ENCODE measurements around the gene FXYD7. TPM values are rescaled to one million over a fixed set of nuclear protein-coding genes. Genes with fewer than 3 reads are reported as not detected.

FXYD7 gene
- total and polyA plus RNA-seq, 2 of the 13 experiments (the other 11 are each of a cell fraction or from before 2014, with no cell fraction given), result 0.55 TPM; not detected in 1

DNA sequence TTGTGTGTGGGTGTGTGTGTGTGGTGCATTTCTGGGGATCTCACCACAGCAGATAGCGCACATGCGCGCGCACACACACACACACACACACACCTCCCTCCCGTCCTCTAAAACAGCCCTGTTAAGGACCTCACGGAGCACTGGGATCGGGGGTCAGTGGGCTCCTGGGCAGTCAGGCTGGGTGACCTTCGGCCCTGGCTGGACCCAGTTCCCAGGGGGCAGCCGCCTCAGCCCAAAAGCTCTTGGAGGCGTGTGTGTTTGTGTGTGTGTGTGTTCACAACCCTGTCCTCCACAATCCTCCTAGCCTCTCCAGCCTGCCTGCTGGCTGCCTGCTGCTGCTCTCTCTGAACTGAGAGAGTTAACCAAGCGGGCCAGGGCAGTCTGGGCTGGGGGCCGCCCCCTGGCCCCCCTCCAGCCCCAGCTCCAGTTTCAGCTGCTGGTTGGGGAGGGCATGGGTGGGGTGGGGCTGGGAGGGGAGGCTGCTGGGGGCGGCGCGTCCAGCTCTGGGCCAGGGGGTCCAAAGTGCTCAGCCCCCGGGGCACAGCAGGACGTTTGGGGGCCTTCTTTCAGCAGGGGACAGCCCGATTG lies 4.7 kb upstream of the FXYD7 start, which contains the start of gene FXYD1:
TSS of gene FXYD1 (plus strand) at position 520 of the 588 bp plus-strand sequence. CDS start 1,256 bp downstream, outside the sequence.
- FAIRE-seq (no peak), DNase-seq (ENCODE audit: low spot score) (no peak), ATAC-seq (peak; percentile 3; the same call in 2 of the 3 replicates)
- Histone ChIP-seq H3K9me3 (ENCODE audit: low read length) (no peaks in the 10 kb centered on the region), H3K36me3 (replicated peaks in 1 of 2; ENCODE audit: control insufficient read depth in 1 of 2, insufficient read depth in 2 of 2, low read length in 2 of 2) (no peaks in the 10 kb centered on the region), H3K27me3 (ENCODE audit: control insufficient read depth in 1 of 2, insufficient read depth in 2 of 2, low read length in 2 of 2) (no peaks in the 10 kb centered on the region; a peak in 1 of 5 replicates), H3K27ac (ENCODE audit: extremely low read length, insufficient read depth, low read length) (peak within 1 kb of the TSS; percentile 59), H3K4me1 (ENCODE audit: insufficient read depth, low read length) (peaks cover 66% of the 10 kb centered on the region), H3K9ac (ENCODE audit: insufficient read depth, low read depth, low read length) (peak within 1 kb of the TSS; percentile 72), H3K79me2 (ENCODE audit: insufficient read depth, low read length) (no peaks in the 10 kb centered on the region), H3K4me2 (ENCODE audit: low read depth, low read length) (peak within 1 kb of the TSS; percentile 100), H3K4me3 (replicated peaks in 1 of 3; ENCODE audit: insufficient read depth in 1 of 3, low read depth in 2 of 3, low read length in 3 of 3) (peak within 1 kb of the TSS; percentile 64 to 81 (median 68)), H2AFZ (ENCODE audit: low read length) (no peak within 1 kb of the TSS), H4K20me1 (ENCODE audit: insufficient read depth, low read length) (no peaks in the 10 kb centered on the region)
- WGBS (ENCODE audit: low lambda C conversion rate), result no CpG with 5 or more reads among the region's 18 CpGs
- ChIA-PET POLR2A (no interaction called here), CTCF (ENCODE audit: low intra/inter-chr PET ratio, low total read pairs) (no interaction called here)
- intact Hi-C loops (cut with micrococcal nuclease; ENCODE audit: unreplicated experiment), result no loop called here
- in situ Hi-C loops (cut with HindIII; ENCODE audit: extremely low pct_ligation_motif_present, low pct_unique_long_range_greater_than_20kb), result loop anchor here (5.0 kb wide), 1 partner anchor 71 kb away; no protein-coding TSS in a partner anchor
- no TSS peak for BruUV-seq (replicated peaks)
- no peak for TF ChIP-seq CREB1 (IDR thresholded peaks at IDR 0.05)
- TF ChIP-seq CREB1 (CRISPR knock-in tag; IDR thresholded peaks at IDR 0.05), result no peak
- no peak for TF ChIP-seq ZFP36L1 (CRISPR knock-in tag; IDR thresholded peaks at IDR 0.05)
- 0 out of 2 replicates have a peak, but pooled peaks have one; percentile 8 for TF ChIP-seq MXD4 (CRISPR knock-in tag; IDR thresholded peaks at IDR 0.05)
- TF ChIP-seq MED8 (CRISPR knock-in tag; IDR thresholded peaks at IDR 0.05; ENCODE audit: insufficient replicate concordance), result no peak
- 0 out of 2 replicates have a peak, but pooled peaks have one; percentile 4 for TF ChIP-seq GABPB1 (CRISPR knock-in tag; IDR thresholded peaks at IDR 0.05)
- TF ChIP-seq, protein P1, sequence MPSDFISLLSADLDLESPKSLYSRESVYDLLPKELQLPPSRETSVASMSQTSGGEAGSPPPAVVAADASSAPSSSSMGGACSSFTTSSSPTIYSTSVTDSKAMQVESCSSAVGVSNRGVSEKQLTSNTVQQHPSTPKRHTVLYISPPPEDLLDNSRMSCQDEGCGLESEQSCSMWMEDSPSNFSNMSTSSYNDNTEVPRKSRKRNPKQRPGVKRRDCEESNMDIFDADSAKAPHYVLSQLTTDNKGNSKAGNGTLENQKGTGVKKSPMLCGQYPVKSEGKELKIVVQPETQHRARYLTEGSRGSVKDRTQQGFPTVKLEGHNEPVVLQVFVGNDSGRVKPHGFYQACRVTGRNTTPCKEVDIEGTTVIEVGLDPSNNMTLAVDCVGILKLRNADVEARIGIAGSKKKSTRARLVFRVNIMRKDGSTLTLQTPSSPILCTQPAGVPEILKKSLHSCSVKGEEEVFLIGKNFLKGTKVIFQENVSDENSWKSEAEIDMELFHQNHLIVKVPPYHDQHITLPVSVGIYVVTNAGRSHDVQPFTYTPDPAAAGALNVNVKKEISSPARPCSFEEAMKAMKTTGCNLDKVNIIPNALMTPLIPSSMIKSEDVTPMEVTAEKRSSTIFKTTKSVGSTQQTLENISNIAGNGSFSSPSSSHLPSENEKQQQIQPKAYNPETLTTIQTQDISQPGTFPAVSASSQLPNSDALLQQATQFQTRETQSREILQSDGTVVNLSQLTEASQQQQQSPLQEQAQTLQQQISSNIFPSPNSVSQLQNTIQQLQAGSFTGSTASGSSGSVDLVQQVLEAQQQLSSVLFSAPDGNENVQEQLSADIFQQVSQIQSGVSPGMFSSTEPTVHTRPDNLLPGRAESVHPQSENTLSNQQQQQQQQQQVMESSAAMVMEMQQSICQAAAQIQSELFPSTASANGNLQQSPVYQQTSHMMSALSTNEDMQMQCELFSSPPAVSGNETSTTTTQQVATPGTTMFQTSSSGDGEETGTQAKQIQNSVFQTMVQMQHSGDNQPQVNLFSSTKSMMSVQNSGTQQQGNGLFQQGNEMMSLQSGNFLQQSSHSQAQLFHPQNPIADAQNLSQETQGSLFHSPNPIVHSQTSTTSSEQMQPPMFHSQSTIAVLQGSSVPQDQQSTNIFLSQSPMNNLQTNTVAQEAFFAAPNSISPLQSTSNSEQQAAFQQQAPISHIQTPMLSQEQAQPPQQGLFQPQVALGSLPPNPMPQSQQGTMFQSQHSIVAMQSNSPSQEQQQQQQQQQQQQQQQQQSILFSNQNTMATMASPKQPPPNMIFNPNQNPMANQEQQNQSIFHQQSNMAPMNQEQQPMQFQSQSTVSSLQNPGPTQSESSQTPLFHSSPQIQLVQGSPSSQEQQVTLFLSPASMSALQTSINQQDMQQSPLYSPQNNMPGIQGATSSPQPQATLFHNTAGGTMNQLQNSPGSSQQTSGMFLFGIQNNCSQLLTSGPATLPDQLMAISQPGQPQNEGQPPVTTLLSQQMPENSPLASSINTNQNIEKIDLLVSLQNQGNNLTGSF (CRISPR knock-in tag; IDR thresholded peaks at IDR 0.05), result no peak
- TF ChIP-seq KDM5B (CRISPR knock-in tag; IDR thresholded peaks at IDR 0.05; ENCODE audit: borderline replicate concordance), result peak; percentile 5; the same call in 1 of the 2 replicates
- TF ChIP-seq ZNF414 (CRISPR knock-in tag; IDR thresholded peaks at IDR 0.05), result 0 out of 2 replicates have a peak, but pooled peaks have one; percentile 14
- no peak for TF ChIP-seq SP5 (CRISPR knock-in tag; IDR thresholded peaks at IDR 0.05; ENCODE audit: borderline replicate concordance, low read depth)
- TF ChIP-seq ZNF652 (CRISPR knock-in tag; IDR thresholded peaks at IDR 0.05; ENCODE audit: borderline replicate concordance, low read depth), result peak; percentile 91
- TF ChIP-seq ZC3H13 (CRISPR knock-in tag; IDR thresholded peaks at IDR 0.05), result no peak
- peak; percentile 44 for TF ChIP-seq ZNF263 (CRISPR knock-in tag; IDR thresholded peaks at IDR 0.05)
- 0 out of 2 replicates have a peak, but pooled peaks have one; percentile 54 for TF ChIP-seq PAX8 (CRISPR knock-in tag; IDR thresholded peaks at IDR 0.05; ENCODE audit: borderline replicate concordance)
- peak; percentile 23; the same call in 1 of the 2 replicates for TF ChIP-seq HOXA3 (CRISPR knock-in tag; IDR thresholded peaks at IDR 0.05)
- TF ChIP-seq ZNF572 (CRISPR knock-in tag; IDR thresholded peaks at IDR 0.05), result 0 out of 2 replicates have a peak, but pooled peaks have one; percentile 14
- TF ChIP-seq SAP130 (CRISPR knock-in tag; IDR thresholded peaks at IDR 0.05; ENCODE audit: low read depth), result peak; percentile 6; the same call in 1 of the 2 replicates
- no peak for TF ChIP-seq FIP1L1 (IDR thresholded peaks at IDR 0.05; ENCODE audit: borderline replicate concordance, insufficient read depth, low read depth, low read length)
- peak; percentile 18; the same call in 1 of the 2 replicates for TF ChIP-seq HNF4A (CRISPR knock-in tag; IDR thresholded peaks at IDR 0.05)
- TF ChIP-seq ZNF230 (CRISPR knock-in tag; IDR thresholded peaks at IDR 0.05), result no peak

All from HepG2 (cell line).